HG02870 (cell line): ENCODE measurements around the gene TMEM54.

Experiments used
- ATAC-seq: cut with Tn5 transposase; IDR thresholded peaks from one replicate; pipeline ENCODE4 v1.9.1; 2021; ENCODE audit warnings: mild to moderate bottlenecking, moderate library complexity; ENCODE audit not compliant: unreplicated experiment

TMEM54 gene

DNA sequence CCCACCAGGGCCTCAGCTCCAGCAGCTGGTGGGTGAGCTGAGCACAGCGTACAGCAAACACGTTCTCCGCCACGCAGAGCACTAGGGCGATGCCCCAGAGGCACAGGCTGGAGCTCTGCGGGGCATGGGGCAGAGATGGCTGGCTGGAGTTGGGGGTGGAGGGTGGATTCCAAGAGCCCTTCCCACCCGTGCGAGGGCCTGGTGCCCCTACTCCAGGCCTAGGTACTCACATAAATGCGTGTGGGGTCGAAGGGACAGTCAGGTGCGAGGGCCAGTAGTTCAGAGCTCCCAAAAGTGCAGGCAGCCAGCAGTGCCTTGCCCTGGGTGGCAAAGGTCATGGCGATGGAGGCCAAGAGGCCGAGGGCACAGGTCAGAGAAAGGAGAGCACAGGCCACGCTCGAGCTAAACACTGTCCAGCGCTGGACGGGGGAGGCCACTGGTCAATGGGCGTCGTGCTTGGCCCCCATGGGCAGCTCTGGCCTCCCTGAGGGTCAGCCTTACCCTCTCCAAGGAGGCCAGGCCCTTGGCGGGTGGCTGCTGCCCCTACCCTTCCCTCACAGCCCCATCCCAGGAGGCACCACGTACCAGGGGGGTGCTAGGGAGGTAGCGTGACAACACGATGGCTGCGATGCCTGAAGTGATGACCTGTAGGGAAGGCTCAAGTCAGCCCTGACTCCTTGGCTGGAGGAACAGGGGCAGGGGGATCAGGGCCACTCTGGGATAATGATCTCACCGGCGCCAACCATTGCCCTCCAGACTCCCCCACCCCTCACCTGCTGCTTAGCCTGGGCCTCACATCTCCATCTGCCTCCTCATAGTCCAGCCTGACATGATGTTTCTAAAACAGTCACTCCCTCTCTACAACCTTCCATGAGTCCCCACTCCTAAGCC, 5.6 kb downstream of the TMEM54 start:
- no peak for ATAC-seq

DNA sequence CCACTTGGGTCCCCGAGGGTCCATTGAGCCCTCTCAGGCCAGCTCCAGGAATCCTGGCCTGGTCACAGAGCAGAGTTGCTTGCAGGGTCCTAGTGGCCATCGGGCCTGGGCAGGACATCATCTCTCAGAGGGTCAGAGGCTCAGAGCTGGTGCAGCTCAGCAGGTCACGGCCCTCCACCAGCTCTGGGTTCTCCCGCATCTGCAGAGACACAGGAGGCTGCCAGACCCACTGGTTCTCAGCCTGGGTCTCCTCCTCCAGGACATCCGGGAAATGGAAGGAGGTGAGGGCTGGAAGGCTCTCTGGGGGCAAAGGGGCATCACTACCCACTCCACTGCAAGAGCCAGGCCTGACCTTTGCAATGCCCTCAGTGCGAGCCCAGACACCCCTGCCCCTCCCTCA, 6.5 kb downstream of the TMEM54 start:
- no peak for ATAC-seq

GRCh38 chr1:32894019-32894600, 7.1 kb downstream of the TMEM54 start:
- no peak for ATAC-seq

DNA sequence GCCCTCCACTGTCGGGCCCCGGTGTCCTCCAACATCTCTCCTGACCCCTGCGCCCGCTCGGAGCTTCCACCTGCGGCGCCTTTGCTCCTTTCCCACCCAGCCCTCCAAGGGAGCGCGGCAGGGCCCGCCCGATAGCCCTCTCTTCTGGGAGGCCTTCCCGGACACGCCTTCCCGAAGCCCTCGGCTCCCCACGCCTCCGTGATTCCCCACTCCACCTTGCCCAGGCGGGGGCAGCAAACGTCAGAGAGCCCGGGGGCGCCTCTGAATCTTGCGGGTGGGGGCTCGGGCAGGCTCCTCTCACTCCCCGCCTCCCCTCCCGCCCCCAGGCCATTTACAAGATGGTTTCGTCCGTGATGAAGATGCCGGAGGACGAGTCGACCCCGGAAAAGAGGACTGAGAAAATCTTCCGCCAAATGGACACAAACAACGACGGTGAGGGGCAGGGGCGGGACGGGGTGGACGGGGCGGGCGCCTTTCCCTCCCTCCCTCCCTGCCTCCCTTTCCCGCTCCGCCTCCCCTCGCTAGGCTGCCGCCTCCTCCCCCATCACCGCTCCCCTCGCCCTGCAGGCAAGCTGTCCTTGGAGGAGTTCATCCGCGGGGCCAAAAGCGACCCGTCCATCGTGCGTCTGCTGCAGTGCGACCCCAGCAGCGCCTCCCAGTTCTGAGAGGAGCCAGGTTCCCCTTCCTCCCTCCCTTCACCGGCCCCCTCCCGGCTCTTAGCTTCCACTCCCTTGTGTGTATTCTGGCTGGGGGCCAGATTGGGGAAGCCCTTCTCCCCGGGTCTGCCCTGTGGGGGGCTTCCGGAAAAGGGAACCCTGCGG, 7.8 kb downstream of the TMEM54 start:
- no peak for ATAC-seq

- no peak for ATAC-seq
Observed at GRCh38 chr1:32892368-32893197, 8.6 kb downstream of the TMEM54 start.

DNA sequence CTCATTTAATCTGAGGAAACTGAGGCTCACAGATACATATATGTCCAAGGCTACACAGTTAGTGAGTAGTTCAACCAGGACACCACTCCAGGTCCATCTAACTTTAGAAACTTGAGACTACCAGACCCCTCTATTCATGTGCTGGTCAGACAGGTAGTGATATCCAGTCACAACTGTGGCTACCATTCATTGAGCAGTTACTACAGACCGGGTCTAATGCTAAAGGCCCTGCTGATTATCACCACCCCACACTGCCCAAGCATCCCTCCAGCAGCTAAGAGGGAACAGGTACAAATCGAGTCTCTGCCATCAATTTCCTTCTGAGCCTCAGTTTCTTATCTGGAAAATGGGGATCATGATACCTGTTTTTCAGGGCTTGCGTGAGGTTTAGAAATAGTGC, 9.6 kb downstream of the TMEM54 start:
- no peak for ATAC-seq

- no peak for ATAC-seq
Observed at GRCh38 chr1:32891241-32891570, 10.0 kb downstream of the TMEM54 start.

DNA sequence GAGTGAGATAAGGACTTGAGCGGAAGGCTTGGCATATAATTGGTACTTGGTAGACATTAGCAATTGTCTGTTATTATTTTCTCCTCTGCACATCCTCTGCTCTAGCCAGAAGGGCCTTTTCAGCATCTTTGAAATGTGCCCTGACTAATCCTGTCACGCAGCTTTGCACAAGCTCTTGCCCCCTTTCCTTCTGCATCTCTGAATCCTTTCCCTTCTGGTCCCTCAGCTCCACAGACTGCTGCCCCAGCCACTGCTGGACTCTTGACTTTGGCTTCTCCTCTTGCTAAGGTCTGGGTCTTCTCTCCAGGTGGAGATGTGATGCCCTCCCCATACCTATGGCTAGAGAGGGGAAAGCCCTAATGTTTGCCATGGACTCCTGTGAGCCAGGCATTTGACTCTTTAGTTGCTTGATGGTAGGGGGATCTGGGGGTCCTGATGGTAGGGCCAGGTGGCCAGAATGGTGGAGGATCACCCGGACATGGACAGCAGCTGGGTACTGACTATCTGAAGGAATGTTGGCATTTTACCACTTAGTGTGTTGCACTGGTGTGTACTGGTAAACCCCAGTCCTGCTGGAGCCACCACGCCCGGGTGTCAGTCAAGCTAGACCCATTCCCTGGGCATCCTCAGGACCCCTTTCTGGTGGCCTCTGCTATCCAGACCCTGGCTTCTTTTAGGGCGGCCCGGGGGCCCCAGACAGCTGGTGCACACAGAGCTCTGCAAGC, 10.5 kb downstream of the TMEM54 start:
- no peak for ATAC-seq

GRCh38 chr1:32889731-32890278, 11.4 kb downstream of the TMEM54 start:
- no peak for ATAC-seq

- ATAC-seq: no peak
Observed at GRCh38 chr1:32888677-32889420, 12.3 kb downstream of the TMEM54 start.

DNA sequence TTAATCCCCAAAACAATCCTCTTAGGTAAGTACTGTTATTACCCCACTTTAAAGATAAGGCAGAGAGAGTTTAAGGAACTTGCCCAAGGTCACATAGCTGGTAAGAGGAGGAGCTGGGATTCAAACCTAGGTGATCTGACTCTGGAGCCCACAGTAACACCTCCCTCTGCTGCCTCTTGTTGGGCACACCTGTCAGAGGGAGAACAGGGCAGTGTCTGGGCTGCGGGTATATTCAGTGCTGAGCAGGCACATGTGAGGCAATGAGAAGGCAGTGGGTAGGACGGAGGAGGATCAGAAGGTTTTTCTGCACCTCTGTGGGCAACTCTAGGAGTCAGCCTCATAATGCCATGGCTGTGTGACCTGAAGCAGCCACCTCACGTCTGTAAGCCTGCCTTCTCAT, 13.1 kb downstream of the TMEM54 start:
- ATAC-seq: no peak

DNA sequence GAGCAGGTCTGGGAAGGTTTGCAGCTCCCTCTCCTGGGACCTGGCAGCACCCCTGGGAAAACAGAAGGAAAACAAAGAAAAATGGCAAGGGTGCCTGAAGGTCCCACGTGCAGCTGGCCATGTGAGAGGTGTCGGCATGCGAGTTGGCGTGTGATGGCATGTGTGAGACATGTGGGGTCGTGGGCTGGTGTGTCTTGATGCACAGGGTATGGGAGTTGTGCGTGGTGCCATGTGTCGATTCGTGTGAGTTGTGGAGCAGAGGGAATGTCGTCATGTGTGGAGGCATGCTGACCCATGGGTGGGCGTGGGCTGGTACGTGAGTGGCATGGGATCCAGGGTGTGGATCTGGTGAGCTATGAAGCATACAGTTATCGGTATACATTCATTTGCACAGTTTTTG, 13.6 kb downstream of the TMEM54 start:
- ATAC-seq: no peak

DNA sequence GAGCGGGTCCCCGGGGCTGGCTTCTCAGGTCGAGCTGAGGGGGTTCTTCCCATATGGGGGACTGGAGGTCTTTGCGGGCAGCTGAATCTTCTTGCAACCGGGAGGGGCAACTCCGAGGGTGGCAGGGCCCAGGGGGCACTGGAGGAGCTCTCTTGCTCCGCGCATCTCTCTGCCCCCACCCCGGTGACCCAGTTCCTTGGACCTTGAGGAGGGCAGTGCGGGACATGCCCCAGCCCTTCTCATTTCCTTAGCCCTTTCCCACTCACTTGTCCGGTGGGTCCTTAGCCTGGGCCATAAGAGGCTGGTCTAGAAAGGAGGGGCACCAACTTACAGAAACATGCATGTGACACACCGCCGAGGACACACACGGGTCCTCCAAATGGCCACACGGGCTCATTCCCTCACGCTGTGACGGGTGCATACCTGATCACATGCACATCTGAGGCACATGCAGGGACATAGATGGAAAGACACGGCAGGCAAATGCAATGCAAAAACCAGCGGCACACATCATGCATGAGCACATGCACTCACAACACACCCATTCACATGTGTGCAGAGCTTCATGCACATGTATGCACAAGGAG, 14.3 kb downstream of the TMEM54 start:
- no peak for ATAC-seq

DNA sequence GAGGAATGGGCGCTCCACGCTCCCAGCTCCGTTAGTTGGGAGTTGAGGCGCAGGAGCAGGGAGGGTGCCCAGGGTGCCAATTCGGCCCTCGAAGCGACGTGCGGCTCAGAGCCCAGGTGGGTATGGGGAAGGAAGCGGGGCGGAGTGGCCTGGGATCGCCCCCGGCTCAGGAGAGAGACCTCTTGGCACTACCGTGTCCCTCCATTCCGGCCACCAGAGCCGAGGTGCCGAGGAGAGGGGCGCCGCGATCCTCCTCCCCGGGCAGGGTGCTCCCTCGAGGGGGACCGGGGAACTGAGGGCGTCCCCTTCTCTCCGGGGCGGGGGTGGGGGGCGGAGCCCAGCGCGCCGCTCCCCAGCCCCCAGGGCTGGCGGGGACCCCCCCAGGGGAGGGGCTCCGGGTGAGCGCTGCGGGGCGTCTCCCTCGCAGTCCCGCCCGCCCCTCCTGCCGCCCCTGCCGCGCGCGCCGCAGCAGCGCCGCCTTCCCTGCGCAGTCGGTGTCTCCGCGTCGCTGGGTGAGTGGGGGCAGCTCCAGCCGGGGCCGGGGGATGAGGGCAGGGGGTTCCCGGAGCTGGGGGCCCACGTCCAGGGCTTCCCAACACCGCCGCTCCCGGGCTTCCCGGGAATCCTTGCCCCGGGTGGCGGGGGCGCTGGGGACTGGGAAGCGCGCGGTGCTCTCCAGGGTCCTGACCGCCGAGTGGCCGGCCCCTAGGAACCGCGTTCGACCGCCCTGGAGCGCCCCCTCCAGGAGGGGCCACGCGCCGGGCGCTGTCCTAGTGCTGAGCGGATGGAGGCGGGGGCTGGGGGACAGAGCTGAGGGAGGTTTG, 15.0 kb downstream of the TMEM54 start, which contains the start of gene HPCA:
TSS of gene HPCA (plus strand) at position 488 of the 824 bp plus-strand sequence. CDS start 2,408 bp downstream, outside the sequence.
- no peak for ATAC-seq

DNA sequence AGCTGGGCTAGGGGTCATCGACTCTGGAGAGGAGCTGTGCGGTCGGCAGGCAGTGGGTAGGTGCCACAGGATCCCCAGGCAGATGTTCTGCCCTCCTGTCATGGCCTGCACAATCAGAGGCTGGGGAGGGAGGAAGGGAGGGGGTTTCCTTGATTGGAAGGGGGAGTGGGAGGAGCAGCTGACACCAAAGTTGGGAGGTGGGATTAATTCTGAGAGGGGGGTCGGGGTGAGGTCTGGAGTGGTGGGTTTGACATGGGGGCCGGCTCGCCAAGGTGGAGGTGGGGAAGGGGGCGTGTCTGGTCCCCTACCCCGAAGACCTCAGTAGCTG, 15.5 kb downstream of the TMEM54 start:
- no peak for ATAC-seq

DNA sequence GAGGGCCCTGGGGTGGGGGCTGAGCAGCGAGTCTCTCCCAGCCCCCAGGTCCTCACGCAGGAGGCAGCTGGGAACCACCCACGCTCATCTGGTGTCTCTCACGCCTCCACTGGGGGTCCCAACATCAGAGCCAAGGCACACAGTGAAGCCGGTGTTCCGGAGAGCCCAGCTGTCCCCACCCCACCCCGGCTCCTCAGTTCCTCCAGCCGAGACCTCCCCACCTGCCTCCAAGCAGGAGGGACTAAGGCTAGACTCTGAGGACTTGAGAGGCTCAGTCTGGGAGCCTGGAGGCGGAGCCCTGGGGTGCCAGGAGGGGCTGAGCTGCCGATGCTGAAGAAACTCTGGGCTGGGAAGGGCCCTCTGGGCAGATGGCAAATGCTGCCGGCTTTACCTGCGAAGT, 16.5 kb downstream of the TMEM54 start:
- ATAC-seq: no peak

DNA sequence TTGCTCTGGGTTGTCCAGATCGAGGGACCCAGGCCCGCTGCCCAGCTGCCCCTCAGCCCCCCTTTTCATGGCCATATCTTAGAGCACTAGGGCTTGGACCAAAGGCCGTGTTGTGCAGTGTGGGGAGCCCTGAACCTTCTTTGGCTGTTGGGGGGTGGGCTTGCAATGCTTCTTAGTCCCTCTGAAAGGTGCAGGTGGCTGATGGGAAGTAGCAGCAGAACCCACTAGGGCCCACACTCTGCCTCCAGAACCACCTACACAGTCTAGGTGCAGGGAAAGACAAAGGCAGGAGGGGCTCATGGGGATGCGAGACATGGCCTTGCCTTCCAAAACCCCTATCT, 17.2 kb downstream of the TMEM54 start:
- no peak for ATAC-seq

- no peak for ATAC-seq
Observed at GRCh38 chr1:32883338-32884031, 17.7 kb downstream of the TMEM54 start.
